ENCODE results near the gene AURKA.

GRCh38 chr20:56360908-56361205 is 31.2 kb downstream of the AURKA start:
- TF ChIP-seq CTCF (IDR thresholded peaks at IDR 0.05; ENCODE audit: insufficient read depth, low read depth, low read length) (no peak), EZH2 (IDR thresholded peaks at IDR 0.05; ENCODE audit: insufficient read depth, low read length) (no peak)
